PC-9 (cell line): Measurements from ENCODE around the gene PDE4D.

Experiments
- EZH2 ChIP-seq: fragments of 200-600 bp; sonication (generic); IDR thresholded peaks from 2 replicates; pipeline ENCODE4 v1.8.0; 2017; ENCODE audit warnings: antibody characterized with exemption, low read depth
- TF ChIP-seq, protein P1 (sequence below): fragments of 200-600 bp; sonication (generic); conservative IDR thresholded peaks from 2 replicates; pipeline ENCODE4 v1.6.1; 2017; ENCODE audit warnings: mixed run types, antibody characterized with exemption, mild to moderate bottlenecking, moderate library complexity

DNA sequence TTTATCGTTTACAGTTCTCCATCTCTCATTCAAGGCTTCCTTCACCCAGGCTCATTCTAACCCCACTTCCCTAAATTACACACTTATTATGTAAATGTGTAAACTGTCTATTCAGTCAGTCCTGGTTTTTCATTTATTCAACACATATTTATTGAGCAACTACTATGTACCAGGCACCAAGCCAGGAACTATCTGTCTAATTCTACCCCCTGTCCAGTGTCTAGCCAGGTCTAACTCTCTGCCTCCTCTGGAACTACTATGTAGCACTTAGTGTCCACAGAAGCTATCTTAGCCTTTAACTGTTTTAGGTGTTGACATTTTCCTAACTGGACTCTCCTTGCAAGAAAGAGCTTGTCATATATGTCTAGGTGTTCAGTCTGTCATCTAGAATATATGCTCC is 56.5 kb downstream of the PDE4D start:
- TF ChIP-seq, protein P1, sequence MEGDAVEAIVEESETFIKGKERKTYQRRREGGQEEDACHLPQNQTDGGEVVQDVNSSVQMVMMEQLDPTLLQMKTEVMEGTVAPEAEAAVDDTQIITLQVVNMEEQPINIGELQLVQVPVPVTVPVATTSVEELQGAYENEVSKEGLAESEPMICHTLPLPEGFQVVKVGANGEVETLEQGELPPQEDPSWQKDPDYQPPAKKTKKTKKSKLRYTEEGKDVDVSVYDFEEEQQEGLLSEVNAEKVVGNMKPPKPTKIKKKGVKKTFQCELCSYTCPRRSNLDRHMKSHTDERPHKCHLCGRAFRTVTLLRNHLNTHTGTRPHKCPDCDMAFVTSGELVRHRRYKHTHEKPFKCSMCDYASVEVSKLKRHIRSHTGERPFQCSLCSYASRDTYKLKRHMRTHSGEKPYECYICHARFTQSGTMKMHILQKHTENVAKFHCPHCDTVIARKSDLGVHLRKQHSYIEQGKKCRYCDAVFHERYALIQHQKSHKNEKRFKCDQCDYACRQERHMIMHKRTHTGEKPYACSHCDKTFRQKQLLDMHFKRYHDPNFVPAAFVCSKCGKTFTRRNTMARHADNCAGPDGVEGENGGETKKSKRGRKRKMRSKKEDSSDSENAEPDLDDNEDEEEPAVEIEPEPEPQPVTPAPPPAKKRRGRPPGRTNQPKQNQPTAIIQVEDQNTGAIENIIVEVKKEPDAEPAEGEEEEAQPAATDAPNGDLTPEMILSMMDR, result no peak
- TF ChIP-seq EZH2, result no peak
